NOMO-1 treated with dmso at 0.1 percent for 144 hours (cell line): Measurements from ENCODE around the gene NUDT22.

Experiments used
- DNase-seq: peaks from one replicate; lab custom pipeline; 2025; ENCODE audit not compliant: unreplicated experiment; lab: John Stamatoyannopoulos, UW

Gene NUDT22

DNA sequence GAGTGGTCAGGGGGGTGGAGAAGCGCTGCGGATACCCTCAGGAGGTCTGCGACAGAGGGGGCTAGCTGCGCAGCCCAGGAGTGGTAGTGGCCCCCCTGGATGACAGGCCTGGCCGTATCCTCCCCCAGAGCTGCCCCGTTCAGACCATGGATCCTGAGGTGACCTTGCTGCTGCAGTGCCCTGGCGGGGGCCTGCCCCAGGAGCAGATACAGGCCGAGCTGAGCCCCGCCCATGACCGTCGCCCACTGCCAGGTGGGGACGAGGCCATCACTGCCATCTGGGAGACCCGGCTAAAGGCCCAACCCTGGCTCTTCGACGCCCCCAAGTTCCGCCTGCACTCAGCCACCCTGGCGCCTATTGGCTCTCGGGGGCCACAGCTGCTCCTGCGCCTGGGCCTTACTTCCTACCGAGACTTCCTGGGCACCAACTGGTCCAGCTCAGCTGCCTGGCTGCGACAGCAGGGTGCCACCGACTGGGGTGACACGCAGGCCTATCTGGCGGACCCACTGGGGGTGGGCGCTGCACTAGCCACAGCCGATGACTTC is 505 bp downstream of the NUDT22 start:
- DNase-seq: peak; percentile 50

DNA sequence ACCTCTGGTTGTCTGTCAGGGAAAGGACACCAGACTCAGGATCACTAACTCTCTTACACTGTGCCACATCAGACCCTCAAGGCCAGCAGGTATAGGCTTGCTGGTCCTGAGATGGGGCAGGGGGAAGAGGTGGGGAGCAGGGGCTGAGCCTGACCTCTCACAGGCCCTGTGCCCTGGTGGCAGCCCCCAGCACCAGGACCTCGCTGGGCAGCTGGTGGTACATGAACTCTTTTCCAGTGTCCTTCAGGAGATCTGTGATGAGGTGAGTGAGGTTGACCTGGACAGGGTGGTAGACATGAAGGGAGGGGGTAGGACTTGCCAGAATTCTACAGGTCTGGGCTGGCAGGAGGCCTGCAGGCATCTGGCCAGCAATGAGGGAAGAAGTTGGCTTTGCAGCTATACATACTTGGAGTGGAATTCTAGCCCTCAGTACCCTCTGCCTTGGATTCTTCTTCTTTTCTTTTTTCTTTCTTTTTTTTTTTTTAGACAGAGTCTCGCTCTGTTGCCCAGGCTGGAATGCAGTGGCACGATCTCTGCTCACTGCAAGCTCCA is 1.4 kb downstream of the NUDT22 start:
- no peak for DNase-seq

DNA sequence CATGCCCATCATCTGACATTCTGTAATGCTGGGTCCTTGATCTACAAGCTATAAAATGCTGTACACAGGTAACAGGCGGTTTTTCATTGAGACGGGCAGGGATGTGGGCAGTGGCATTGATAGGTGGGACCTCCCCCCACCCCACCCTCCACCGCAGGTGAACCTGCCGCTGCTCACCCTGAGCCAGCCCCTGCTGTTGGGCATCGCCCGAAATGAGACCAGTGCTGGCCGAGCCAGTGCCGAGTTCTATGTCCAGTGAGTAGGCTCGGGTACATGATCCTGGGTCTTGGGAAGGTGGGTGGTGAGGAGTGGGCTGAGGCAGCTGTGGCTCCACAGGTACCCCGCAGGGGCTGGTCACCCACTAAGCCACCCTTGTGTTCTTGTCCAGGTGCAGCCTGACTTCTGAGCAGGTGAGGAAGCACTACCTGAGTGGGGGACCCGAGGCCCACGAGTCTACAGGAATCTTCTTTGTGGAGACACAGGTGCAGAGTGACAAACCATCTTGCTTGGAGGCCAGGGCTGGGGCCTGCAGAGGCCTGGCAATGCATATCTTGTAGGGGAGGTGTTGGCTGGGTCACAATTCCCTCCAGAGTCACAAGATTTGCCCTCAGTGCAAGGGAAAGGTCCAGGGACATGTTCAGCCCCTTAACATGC is 3.1 kb downstream of the NUDT22 start:
- no peak for DNase-seq

DNA sequence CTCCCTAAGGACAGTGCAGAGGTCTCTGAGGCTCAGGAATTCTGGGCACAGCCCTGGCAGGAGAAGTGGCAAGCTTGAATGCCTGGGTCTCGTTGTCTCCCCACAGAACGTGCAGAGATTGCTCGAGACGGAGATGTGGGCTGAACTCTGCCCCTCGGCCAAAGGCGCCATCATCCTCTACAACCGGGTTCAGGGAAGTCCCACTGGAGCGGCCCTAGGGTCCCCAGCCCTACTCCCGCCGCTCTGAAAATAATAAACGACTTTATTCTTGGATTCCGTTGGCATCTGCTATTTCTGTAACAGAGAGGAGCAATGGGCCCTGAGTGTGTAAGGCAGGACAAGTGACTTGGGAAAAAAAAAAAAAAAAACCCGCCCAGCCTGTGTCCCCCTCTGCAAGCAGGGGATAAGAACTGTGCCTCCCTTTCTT is 3.7 kb downstream of the NUDT22 start:
- DNase-seq: no peak

DNA sequence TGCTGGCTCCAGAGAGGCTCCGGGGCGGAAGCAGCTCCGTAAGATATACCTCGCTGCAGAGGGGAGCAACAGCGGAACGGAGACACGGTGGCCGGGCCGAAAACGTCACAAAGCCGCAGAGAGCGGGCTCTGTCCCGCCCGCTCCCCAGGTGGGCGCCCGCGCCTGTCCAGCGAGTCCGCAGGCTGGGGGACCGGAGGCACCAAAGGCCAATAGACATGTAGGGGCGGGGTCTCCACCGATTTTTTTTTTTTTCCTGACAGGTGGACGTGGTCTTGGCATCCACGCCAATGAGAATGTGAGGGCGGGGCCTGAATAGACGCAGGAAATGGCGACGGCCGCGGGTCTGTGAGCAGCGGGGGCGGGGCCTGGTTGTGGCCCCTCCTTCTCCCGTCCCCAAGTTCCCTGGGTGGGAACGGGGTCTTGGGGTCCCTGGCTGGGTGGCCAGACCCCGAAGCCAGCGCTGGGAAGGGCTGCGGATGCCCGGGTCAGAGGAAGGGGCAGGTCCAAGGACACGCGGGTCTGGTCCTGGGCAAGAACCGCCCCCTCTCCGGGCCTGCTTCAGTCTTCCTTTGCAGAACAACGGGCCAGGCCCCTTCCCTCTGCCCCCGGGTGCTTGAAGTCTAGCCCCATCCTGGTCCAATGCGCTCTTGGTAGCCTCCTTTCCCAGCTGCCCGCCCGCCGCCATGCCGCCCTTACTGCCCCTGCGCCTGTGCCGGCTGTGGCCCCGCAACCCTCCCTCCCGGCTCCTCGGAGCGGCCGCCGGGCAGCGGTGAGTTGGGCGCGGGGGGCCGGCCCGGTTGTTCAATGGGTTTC is 4.3 kb downstream of the NUDT22 start, which contains the start of gene DNAJC4:
Gene DNAJC4, plus strand, starts transcription at position 378 of the 814 bp plus-strand sequence. Its CDS starts 307 bp downstream, at position 685.
- peak; percentile 89 for DNase-seq

DNA sequence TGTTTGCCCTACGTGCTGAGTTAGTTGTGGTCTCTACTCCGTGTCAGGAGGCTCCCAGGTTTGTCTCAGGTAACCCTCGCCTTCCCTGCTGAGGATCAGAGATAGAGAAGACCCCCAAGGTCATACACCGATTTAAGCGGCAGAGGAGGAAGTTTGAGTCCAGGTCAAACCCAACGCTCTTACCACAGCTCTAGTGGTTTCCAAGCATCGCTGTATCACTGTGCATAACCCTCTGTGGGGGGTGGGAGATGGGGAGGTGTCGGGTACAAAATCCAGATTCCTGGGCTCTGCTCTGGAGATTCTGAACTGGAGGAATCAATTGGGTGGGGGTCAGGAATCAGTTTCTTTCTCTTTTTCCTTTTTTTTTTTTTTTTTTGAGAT is 4.9 kb downstream of the NUDT22 start:
- DNase-seq: peak; percentile 47

DNA sequence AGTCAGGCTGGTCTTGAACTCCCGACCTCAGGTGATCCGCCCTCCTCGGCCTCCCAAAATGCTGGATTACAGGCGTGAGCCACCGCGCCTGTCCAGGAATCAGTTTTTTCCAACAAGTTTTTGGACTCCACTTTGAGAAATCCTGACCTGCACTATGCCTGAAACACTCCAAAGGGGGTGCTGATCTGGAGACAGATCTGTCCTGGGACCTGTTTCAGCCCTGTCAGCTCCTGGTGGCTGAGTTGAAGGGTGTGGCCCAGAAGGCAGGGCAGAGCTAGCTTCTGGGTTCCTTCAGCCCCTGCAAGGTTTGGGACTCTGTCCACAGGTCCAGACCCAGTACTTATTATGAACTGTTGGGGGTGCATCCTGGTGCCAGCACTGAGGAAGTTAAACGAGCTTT is 5.5 kb downstream of the NUDT22 start:
- no peak for DNase-seq

DNA sequence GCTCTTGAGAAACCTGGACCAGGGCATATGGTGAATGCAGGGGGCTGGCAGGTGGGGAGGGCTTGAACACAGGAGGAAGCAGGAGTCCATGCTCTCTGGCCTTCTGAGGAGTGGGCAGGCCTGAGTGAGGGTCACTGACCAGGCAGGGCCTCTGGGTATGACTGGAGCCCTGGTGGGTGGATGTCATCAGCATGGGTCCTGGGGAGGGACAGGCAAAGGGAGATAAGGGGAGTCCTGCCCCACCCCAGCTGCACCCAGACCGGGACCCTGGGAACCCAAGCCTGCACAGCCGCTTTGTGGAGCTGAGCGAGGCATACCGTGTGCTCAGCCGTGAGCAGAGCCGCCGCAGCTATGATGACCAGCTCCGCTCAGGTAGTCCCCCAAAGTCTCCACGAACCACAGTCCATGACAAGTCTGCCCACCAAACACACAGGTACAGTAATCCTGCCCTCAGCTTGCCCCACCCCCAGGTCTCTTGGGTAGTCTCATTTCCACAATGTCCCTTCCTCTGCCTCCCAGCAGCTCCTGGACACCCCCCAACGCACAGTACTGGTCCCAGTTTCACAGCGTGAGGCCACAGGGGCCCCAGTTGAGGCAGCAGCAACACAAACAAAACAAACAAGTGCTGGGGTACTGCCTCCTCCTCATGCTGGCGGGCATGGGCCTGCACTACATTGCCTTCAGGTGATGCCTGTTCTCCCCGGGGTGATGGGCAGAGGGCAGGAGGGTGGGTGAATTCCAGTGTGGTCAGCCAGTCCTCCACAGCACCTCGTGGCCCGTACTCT is 6.3 kb downstream of the NUDT22 start:
- no peak for DNase-seq

DNA sequence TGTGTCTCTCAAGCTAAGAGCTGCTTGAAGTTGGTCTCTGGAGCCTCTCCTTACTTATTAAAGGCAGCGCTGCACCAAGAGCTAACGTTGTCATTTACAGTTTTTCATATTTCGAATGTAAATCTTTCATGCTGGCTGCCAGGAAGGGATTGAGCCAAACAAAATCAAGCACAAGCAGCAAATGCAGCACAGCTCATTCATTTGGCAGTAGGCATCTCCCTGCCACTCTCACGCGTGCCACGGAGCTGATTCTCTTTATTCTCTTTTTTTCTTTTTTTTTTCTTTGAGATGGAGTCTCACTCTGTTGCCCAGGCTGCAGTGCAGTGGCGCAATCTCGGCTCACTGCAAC is 6.9 kb downstream of the NUDT22 start:
- DNase-seq: no peak

DNA sequence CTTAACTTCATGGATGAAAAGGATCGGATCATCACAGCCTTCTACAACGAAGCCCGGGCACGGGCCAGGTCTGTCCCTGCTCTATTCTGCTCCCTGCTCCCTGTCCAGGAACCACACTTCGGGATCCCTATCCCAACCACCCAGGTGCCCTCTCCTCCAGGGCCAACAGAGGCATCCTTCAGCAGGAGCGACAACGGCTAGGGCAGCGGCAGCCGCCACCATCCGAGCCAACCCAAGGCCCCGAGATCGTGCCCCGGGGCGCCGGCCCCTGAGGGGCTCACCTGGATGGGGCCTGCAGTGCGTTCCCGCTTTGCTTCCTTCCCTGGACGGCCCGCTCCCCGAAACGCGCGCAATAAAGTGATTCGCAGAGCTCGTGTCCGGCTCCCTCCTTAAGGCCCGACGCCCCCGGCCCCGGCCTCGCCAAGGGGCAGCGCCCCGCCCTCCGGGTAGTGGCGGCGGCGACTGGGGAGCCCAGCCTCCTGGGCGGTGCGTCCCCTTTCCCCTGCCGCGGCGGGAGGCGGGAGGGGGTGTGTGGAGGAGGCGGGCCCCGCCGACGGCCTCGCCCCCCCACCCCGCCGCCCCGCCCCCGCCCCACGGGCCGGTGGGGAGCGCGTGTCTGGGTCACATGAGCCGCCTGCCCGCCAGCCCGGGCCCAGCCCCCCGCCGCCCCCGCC is 8.0 kb downstream of the NUDT22 start, which contains the start of gene VEGFB:
Gene VEGFB, plus strand, starts transcription at position 672 of the 674 bp plus-strand sequence. CDS start 250 bp downstream, outside the sequence.
- DNase-seq: peak; percentile 39

DNA sequence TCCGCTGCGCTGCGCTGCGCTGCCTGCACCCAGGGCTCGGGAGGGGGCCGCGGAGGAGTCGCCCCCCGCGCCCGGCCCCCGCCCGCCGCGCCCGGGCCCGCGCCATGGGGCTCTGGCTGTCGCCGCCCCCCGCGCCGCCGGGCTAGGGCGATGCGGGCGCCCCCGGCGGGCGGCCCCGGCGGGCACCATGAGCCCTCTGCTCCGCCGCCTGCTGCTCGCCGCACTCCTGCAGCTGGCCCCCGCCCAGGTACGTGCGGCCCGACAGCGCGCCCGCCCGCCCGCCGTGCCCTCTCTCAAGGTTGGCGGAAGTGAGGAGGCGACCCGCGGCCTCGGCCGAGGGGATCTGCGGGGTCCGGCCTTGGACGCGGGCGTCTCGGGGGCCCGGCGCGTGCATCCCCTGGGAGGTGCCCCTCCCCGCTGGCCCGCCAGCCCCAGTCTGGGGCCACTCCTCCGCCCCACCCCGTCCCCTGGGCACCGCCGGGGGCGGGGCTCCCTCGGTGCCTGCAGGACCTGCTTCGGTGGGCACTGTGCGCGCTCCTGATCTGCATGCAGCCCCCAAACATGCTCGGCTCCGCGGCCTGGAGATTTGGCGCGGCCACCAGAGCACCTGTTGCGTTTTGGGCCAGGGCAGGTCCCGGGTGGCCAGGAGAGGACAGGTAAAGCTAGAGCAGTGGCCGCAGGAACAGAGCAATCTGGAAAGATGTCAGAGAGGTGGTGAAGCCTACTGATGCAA is 8.7 kb downstream of the NUDT22 start:
- DNase-seq: no peak

DNA sequence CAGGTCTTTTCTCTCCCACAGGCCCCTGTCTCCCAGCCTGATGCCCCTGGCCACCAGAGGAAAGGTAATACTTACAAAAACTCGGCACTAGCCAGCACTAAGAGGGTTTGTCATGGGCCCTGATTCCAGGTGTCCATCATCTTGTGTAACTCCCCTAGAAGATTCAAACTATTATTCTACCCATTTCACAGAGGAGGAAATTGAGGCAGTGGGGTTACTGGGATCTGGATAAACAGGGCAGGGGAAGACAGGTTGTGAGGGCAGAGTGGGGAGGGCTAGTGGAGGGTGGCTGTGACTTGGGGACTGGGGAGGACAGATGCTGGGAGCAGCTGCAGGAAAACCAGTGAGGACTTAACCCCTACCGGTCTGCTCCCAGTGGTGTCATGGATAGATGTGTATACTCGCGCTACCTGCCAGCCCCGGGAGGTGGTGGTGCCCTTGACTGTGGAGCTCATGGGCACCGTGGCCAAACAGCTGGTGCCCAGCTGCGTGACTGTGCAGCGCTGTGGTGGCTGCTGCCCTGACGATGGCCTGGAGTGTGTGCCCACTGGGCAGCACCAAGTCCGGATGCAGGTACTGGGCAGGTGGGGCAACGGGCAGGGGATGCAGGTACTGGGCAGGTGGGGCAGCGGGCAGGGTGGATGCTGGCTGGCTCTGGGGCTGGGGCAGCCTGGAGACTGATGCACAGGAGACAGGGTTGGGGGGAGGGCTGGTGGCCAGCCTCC is 9.5 kb downstream of the NUDT22 start:
- no peak for DNase-seq

DNA sequence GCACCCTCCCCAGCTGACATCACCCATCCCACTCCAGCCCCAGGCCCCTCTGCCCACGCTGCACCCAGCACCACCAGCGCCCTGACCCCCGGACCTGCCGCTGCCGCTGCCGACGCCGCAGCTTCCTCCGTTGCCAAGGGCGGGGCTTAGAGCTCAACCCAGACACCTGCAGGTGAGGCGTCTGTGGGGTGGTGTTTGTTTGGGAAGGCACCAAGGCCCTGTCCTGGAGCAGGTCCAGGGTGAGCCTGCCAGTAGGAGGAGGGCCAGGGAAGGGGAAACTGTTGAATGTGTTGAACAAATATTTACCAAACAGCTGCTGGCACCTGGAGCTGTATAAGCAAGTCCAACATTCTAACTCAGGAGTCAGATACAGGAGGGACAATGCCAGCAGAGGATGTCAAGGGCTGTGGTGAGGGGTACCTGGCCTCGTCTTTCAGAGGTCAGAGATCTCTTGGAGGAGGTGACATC is 11.4 kb downstream of the NUDT22 start:
- DNase-seq: no peak

DNA sequence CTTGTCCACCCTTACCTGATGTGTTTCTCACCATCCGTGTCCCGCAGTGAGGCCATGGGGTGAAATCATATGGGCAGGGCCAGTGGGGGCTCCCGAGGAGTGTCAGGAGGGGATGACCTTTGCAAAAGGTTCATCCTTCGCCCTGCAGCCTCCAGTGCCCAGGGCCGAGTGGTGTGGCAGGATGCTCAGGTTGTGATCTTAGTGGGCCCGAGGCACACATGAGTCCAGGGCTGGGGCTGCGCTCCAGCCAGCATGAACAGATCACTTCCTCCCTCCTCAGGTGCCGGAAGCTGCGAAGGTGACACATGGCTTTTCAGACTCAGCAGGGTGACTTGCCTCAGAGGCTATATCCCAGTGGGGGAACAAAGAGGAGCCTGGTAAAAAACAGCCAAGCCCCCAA is 12.0 kb downstream of the NUDT22 start:
- DNase-seq: no peak

DNA sequence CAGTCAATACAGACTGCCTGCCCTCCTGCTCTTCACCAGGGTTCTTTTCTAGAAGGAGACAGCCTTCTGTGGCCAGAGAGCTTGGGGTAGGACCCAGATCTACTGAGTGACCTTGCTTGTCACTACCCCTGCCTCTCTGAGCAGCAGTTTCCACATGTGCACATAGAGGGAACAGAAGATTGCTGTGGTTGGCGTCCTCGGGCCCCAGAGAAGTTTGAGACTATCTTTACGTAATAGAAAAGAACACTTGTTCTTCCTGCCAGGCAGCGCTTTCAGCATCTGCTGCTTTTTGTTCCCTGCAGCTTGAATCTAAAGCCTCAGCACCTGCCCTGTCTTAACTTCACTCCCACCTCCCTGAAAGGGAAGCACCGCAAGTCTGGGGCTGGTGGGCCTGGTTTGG is 12.9 kb downstream of the NUDT22 start:
- DNase-seq: peak; percentile 73

DNA sequence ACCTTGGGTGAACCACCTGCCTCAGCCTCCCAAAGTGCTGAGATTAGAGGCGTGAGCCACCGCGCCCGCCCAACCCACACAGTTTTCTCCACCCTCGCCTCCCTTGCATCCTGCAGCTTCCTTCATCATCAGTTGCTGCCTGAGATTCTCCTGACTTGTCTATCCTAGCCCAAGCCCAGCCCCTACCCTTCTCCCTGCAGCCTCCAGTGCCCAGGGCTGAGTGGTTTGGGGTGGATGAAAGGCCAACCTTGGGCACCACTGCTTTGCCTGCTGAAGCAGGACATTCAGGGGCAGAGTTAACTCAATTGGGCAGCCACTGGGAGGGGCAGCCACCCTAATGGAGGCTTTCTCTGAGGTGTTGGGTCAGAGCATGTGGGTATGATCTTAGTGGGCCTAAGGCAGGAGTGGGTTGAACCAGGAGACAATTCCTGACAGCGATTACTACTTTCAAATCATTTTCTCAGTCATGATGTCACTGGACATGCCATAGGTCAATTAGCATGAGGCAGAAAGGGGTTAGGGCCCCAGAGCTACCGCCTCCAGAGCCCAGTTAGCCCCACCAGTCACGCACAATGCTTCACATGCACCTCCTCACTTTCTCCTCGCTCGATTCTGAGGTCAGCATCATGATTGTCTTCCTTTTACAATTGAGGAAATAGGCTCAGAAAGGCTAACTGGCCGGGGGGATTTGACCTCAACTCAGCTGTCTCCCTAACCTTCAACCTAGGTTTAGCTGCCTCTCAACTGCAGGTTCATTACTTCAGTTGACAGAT is 13.8 kb downstream of the NUDT22 start:
- DNase-seq: peak; percentile 98

DNA sequence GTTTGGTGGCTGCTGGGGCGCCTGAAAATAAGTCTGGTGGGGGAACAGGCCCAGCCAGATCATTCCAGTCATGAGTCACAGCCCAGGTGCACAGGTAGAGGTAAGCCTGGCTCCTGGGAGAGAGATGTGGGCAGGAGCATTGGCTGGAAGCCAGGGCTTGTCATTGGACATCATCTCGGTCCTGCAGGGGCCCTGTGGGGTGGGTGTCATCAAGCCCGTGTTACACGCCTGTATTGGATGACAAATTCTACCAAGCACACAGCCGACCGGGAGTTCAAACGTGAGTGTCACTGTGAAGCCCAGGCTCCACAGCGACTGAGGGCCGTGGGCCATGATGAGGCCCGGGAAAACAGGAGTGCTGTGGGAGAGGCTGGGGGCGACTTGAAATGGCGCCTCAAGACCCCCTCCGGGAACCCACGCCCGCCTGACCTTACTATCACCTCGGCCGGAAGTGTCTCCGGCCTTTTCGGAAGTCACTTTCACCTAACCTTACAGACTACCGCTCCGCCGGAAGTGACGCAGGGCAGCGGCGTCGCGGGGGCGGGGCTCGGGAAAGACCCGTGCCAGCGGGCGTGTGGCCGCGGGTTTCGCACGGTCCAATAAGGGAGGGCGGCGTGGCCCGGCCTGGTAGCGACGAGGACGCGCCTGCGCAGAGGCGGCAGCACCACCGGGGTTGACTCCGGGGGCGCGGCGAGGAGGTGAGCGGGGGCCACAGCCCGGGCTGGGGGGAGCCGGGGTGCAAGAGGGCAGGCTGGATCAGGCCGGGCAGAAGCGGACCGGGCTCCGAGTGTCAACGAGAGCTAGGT is 14.6 kb downstream of the NUDT22 start, which contains the start of gene FKBP2:
Gene FKBP2, plus strand, starts transcription at position 661 of the 806 bp plus-strand sequence. CDS start 1,293 bp downstream, outside the sequence.
- DNase-seq: peak; percentile 96

DNA sequence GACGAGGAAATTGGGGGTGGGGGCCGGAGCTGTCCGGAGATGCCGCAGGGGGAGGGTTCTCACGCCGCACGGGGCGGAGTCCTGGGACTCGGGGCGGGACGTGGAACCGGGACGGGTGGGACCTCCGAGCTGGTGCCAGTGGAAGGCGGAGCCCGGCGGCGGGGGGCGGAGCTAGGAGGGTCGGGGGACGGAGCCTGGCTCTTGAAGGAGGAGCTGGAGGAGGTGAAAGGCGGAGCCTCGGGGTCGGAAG is 15.1 kb downstream of the NUDT22 start:
- no peak for DNase-seq
